ENCODE results near the gene NONO.
"Not testable (repeated sequence)": the region's sequence is repeated elsewhere in the genome, so short reads cannot be mapped to it uniquely, and the experiment has no call there.

The NONO gene

GRCh38 chrX:71282514-71283402 is 677 bp upstream of the NONO start:
- H3K4me3 ChIP-seq (ENCODE audit: low read depth, low read length) = no peak overlapping the region

- H3K4me3 ChIP-seq (ENCODE audit: low read depth, low read length) = peak overlapping the region; percentile 17
Observed at GRCh38 chrX:71285929-71286328, 2.5 kb downstream of the NONO start.

GRCh38 chrX:71291381-71291780 is 7.9 kb downstream of the NONO start:
- H3K4me3 ChIP-seq (ENCODE audit: low read depth, low read length) = no peak overlapping the region

GRCh38 chrX:71292669-71293365 is 9.4 kb downstream of the NONO start:
- no peak overlapping the region for H3K4me3 ChIP-seq (ENCODE audit: low read depth, low read length)

- no peak overlapping the region for H3K4me3 ChIP-seq (ENCODE audit: low read depth, low read length)
Observed at GRCh38 chrX:71296806-71297205, 13.4 kb downstream of the NONO start.

DNA sequence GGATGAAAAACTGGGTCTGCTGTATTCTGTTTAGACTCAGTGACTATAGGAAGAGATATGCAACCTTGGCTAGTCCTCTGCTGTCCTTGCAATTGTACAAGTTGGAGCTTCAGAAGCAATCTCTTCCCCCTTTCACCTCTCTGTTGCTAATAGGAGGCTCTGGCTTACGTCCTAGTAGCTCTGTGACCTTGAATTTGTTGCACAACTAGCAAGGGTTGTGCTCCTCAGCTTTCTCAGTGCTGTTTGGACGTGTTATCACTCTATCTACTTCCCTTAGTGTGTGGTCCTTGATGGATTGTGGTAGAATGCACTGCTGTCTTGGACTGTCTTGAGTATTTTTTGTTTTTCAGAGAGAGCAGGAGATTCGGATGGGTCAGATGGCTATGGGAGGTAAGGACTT is 14.7 kb downstream of the NONO start:
- no peak overlapping the region for H3K4me3 ChIP-seq (ENCODE audit: low read depth, low read length)

DNA sequence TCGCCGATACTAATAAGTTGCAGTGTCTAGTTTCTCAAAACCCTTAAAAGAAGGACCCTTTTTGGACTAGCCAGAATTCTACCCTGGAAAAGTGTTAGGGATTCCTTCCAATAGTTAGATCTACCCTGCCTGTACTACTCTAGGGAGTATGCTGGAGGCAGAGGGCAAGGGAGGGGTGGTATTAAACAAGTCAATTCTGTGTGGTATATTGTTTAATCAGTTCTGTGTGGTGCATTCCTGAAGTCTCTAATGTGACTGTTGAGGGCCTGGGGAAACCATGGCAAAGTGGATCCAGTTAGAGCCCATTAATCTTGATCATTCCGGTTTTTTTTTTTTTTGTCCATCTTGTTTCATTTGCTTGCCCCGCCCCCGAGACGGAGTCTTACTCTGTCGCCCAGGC is 16.6 kb downstream of the NONO start:
- H3K4me3 ChIP-seq (ENCODE audit: low read depth, low read length) = not testable (repeated sequence)

GRCh38 chrX:71300495-71300894 is 17.1 kb downstream of the NONO start:
- H3K4me3 ChIP-seq (ENCODE audit: low read depth, low read length) = not testable (repeated sequence)

- H3K4me3 ChIP-seq (ENCODE audit: low read depth, low read length) = no peak within 1 kb of the TSS
Observed at GRCh38 chrX:71301195-71301924, 17.9 kb downstream of the NONO start, which contains the start of gene ITGB1BP2. TSS of gene ITGB1BP2 (plus strand) at chrX:71301750. CDS start at chrX:71301807, 57 bp downstream.

GRCh38 chrX:71302461-71303213 is 19.2 kb downstream of the NONO start:
- H3K4me3 ChIP-seq (ENCODE audit: low read depth, low read length) = no peak overlapping the region

DNA sequence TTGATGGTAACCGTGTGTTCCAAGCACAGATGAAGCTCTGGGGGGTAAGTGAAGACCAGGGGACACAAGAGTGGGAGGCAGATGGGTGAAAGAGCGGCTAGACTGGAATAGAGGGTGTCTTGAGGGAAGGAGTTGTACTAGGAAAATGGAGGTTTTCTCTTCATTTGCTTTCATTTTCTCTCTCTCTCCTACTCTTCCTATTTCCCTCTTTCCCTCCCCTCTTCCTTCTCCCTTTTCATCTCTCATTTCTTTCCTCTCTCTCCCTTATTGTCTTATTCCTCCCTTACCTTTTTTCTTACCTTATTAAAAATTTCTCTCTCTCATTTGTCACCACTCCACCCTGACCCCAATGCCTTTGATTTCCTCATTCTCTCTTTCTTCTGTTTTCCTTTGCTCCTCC is 21.1 kb downstream of the NONO start:
- no peak overlapping the region for H3K4me3 ChIP-seq (ENCODE audit: low read depth, low read length)

DNA sequence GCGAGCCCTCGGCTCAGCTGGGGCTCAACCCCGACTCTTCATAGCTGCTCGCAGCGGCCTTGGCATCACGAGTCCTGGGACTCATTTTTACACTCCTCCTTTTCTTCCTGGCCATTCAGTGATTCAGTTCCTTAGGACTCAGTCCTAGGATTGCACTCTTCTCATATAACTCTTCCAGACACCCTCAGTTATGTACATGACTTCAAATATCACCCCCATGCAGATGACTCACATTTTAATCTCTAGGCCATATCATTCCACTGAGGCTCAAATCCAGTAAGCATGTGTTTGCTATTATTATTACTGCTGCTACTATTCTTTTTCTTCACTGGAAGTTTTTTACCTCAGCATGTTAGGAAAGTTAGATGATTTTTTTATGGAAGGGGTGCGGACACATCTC is 32.5 kb downstream of the NONO start:
- no peak overlapping the region for H3K4me3 ChIP-seq (ENCODE audit: low read depth, low read length)

DNA sequence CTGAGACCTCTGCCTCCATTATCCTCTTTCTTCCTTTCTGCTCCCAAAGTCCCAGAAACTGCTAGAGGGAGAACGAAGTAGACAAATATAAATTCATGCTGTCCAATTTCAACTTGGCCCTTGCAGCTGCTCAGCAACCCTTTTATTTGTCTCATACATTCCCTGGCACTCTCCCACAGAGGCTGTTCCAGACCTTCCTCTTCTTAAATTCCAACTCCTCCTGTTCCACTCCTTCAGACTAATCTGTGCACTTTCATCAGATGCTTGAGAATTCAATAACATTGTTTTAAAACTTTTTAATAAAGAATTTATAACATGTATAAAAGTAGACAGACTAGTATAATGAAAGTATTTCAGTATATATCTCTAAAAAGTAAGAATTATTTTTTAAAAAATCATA is 33.5 kb downstream of the NONO start:
- H3K4me3 ChIP-seq (ENCODE audit: low read depth, low read length) = not testable (repeated sequence)

DNA sequence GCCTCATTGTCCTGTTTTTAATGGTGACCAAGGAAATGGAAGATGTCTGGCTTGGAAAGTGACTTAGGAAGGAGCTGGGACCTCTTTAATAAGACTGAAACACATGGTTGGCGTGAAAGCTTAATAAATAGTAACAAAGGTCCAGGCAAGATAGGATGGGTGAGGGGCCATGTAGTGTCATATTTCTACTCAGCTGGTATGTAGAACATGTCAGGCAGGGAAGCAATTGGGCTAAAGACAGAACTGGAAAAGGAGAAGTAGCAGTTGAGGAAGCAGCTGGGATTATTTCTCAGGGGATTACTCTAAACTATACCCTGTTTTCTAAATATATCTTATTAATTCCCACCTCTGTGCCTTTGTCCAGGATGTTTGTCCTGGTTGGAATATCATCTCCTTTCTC is 36.7 kb downstream of the NONO start:
- no peak overlapping the region for H3K4me3 ChIP-seq (ENCODE audit: low read depth, low read length)

- no peak overlapping the region for H3K4me3 ChIP-seq (ENCODE audit: low read depth, low read length)
Observed at GRCh38 chrX:71321731-71322130, 38.3 kb downstream of the NONO start.

DNA sequence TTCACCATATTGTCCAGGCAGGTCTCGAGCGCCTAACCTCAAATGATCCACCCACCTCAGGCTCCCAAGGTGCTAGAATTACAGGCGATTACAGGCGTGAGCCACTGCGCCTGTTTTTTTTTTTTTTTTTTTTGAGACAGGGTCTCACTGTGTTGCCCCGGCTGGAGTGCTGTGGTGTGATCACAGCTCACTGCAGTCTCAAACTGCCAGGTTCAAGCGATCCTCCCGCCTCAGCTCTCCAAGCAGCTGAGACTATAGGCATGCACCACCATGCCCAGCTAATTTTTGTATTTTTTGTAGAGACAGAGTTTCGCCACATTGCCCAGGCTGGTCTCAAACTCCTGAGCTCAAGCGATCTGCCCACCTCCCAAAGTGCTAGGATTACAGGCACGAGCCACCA is 41.0 kb downstream of the NONO start:
- H3K4me3 ChIP-seq (ENCODE audit: low read depth, low read length) = not testable (repeated sequence)

DNA sequence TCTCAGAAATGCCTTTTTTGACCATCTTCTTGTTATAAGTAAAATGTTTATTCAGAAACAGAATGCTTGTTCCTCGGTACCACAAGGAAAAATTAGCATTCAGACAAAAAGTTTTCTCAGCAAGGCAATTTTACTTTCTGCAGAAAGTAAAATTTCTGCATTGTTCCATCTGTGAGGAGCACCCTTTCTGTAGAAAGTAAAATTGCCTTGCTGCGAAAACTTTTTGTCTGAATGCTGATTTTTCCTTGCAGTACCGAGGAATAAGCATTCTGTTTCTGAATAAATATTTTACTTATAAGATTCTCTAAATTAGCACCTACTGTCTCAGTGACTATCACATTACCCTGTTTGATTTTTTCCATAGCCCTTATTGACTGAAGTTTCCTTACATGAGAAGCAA is 43.0 kb downstream of the NONO start:
- no peak overlapping the region for H3K4me3 ChIP-seq (ENCODE audit: low read depth, low read length)

- H3K4me3 ChIP-seq (ENCODE audit: low read depth, low read length) = not testable (repeated sequence)
Observed at GRCh38 chrX:71349151-71349665, 65.8 kb downstream of the NONO start.

- not testable (repeated sequence) for H3K4me3 ChIP-seq (ENCODE audit: low read depth, low read length)
Observed at GRCh38 chrX:71349867-71350266, 66.4 kb downstream of the NONO start.

Data from iPS-11a (cell line).